Hematopoietic multipotent progenitor cell treated with erythropoietin and hydrocortisone succinate and interleukin-3 and kit ligand, for 15 days (in vitro differentiated cells): Measurements from ENCODE around the gene STK31.
"Not testable (repeated sequence)": the region's sequence is repeated elsewhere in the genome, so short reads cannot be mapped to it uniquely, and the experiment has no call there.

ENCODE experiments used
- DNase-seq: peaks from one replicate; pipeline ENCODE4 v3.0.0-alpha.2; 2015; ENCODE audit warnings: low spot score

The STK31 gene, protein sequence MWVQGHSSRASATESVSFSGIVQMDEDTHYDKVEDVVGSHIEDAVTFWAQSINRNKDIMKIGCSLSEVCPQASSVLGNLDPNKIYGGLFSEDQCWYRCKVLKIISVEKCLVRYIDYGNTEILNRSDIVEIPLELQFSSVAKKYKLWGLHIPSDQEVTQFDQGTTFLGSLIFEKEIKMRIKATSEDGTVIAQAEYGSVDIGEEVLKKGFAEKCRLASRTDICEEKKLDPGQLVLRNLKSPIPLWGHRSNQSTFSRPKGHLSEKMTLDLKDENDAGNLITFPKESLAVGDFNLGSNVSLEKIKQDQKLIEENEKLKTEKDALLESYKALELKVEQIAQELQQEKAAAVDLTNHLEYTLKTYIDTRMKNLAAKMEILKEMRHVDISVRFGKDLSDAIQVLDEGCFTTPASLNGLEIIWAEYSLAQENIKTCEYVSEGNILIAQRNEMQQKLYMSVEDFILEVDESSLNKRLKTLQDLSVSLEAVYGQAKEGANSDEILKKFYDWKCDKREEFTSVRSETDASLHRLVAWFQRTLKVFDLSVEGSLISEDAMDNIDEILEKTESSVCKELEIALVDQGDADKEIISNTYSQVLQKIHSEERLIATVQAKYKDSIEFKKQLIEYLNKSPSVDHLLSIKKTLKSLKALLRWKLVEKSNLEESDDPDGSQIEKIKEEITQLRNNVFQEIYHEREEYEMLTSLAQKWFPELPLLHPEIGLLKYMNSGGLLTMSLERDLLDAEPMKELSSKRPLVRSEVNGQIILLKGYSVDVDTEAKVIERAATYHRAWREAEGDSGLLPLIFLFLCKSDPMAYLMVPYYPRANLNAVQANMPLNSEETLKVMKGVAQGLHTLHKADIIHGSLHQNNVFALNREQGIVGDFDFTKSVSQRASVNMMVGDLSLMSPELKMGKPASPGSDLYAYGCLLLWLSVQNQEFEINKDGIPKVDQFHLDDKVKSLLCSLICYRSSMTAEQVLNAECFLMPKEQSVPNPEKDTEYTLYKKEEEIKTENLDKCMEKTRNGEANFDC

DNA sequence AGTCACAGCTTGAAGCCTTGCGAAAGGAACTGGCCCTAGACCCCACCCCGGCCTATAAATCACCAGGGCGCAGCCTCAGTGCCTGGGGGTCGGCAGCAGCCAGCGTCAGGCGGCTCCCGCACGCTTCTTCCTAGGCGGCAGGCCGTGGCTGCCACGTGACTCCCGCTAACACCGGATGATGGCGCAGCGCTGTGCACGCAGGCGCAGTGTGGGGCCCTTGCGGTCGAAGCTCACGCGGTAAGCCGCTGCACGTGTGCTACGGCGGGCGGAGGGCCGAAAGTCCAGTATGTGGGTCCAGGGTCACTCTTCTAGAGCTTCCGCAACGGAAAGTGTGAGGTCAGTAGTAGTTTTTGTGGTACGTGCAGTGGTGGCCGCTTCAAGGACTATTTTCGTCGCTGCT, at the start of gene STK31:
Gene STK31 (plus strand): TSS at position 220 of the 400 bp plus-strand sequence. CDS start 67 bp downstream, at position 287.
- DNase-seq, result no peak

DNA sequence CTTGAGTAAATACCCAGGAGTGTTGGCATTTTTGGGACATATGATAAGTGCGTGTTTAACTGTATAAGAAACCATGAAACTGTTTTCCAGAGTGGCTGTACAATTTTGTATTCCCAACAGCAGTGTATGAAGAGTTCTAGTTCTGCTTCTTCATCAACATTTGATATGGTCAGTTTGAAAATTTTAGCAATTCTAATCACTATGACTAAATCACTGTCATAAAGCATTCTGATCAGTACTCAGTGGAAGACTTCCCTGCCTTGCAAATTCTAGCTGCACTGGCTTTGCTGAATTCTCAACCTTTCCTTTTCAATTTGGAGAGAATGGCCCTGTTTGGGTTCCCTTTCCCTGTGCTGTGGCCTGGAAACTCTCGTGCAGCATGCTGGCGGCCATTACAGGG, 48.6 kb upstream of the STK31 start:
- DNase-seq, result no peak

DNA sequence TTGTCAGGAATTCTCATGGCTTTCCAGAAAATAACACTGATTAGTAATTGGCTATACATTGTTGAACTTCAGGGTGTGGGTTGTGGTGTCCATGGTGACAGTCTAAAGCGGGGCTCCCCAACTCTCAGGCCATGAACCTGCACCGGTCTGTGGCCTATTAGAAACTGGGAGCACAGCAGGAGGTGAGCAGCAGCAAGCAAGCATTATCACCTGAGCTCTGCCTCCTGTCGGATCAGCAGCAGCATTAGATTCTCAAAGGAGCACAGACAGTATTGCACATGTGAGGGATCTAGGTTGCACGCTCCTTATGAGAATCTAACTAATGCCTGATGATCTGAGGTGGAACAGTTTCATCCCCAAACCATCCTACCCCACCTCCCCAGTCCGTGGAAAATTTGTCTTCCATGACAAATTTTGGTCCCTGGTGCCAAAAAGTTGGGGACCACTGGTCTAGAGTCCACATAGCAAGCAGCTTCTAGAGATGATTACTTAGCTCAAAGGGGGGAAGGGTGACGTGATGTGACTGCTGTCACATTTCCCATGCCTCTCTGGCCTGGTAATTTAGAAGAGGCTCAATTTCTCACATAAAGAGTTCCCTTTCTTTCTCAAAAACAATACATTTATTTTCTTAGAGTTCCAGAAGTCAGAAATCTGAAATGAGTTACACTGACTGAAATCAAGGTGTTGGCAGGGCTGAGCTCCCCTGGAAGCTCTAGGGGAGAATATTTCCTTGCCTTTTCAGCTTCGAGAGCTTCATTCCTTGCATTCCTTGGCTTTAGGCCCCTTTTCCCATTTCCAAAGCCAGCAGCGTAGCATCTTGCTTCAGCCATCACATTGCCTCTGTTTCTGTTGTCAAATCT, 47.7 kb upstream of the STK31 start:
- no peak for DNase-seq

DNA sequence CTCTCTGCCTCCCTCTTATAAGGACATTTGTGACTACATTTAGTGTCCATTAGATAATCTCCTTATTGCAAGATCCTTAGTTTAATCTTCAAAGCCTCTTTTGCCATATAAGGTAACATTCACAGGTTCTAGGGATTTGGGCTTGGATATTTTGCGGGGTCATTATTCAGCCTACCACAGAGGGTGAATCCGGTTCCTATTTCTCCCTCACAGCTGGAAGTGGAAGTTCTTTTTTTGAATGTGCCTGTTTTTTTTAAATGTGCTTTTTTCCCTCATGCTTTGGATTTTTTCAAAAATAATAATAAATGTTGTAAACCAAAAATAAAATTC, 47.1 kb upstream of the STK31 start:
- no peak for DNase-seq

DNA sequence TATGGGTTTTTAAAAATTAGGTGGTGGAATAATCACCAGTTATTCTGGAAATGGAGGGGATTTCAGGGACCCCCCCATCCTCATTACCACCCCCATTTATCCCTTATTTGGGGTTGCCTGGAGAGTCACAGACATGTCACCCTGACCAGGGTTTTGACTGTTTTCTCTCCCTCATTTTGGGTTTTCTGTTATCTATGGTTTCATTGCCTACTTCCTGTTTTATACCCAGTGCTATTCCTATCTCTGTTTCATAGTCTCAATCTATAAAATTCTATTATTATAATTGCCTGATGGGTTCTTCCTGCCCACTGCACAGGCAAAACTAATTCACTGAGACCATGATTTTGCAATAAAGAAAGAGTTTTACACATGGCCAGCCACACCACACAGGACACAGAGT, 45.9 kb upstream of the STK31 start:
- DNase-seq, result no peak

DNA sequence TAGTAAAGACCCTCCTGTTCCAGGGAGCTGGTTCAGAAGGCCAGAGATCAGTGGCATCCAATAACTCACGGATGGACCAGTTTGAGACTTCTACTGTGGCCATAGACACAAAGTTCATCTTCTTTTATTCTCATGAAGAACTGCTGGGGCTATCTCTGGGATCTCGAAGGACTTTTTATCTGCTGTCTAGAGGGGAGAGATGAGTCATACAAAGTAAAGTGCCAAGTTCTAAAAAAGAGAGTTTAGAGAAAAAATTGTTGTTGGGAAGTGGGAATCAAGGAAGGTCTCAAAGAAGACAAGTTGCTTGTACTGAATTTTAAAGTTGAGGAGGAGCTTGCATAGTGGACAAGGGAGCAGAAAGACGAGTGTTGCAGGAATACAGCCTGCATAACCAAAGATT, 38.0 kb upstream of the STK31 start:
- no peak for DNase-seq

DNA sequence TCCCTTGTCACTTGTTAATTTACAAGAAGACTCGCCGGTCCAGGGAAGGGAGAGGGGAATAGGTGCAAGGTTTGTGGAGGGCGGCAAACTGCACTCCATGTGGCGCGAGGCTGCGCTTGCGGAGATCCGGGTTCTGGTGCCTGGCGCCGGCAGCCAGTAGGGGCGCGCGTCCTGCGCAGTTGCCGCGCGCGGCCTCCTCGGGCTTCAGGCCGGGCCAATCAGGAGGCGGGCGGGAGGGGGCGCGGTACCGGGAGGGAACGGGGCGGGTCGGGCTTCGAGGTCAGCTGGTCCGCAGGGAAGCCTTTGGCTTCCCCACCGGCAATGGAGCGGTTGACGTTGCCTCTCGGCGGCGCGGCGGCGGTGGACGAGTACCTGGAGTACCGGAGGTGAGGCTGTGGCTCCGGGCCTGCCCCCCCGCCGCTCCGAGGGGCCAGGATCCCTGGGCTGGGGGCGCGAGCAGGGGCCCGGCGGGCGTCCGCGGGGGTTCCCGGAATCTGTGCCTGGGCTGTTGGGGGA, 30.1 kb upstream of the STK31 start, which contains the start of gene FAM221A:
Gene FAM221A (plus strand): TSS at position 302 of the 516 bp plus-strand sequence. CDS start 20 bp downstream, at position 322.
- DNase-seq, result peak; percentile 39

DNA sequence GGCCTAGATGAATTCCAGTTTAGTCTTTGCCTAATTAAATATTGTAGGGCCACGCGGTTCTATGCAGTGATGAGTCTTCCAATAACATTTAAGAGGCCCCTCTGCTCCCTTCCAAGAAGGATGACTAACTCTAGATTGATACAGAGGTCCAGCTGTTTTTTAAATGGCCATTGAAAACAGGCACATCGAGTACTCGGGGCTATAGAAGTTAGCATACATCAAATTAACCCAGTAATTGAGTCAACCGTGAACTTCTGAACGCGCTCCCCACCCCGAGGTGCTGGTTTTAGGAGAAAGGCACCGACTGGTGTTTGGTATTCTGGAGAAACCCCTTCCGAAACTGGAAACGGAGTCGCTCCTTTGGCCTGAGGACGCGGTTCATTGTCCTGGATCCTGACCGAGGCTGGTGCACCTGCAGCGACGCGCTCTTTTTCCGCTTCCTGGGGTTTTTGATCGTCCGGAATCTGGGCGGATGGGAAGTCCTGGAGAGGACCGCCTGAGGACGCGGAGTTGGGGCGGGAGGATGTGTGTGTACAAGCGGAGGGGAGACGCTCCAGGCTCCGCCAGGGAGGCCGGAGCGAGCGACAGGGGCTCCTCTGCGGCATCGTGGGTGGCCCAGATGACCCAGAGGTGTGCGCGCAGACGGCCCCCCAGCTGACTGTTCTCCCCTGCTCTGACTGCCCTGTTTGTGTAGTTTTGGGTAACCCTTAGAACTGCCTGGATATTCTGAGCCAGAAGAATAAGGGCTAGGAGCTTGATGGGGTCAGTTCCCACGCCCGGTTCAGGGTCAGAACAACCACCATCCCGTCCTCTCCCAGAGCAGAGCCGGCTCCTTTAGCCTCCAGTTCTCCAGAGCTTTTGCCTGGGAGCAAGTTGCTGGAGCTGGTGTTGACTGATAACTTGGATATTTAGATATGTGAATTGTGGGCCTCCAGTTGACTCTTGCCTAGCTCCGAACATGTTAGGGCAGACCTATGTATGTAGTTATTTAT, 29.3 kb upstream of the STK31 start:
- DNase-seq, result no peak

DNA sequence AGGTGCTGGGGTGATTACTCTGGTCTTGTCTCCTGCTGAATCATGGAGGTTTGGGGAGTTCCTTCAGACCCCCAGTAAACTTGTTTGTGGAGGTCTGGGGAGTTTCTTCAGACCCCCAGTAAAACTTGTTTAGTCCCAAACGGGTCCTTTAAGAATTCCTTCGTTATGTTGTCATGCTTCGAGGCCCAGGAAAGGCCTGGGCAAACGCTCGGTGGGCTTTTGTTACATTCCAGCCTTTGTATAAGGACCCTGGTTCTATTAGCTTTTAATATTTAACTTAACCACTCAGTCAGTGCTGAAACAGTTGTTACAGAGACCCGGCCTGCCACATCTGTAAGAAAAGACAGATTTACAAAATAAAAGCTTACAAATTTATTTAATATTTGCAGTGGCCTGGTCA, 26.0 kb upstream of the STK31 start:
- not testable (repeated sequence) for DNase-seq

DNA sequence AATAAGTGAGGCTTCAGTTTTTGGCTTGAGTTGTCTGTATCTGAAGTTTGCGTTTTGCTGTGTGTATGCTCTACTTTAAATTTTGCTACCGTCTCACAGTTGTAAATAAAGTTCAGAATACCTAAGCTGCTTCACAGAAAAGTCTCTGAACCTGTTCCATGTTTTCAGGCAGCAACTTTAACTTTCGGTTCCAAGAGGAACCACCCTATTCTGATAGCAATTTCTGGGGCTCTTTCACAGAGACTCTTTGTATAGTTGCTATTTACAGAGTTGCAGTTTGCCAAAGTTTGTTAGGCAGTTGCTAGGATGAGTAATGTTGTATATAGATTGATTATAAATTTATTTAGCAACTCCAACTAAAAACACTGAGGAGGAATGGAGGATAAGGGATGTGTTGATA, 24.3 kb upstream of the STK31 start:
- no peak for DNase-seq

DNA sequence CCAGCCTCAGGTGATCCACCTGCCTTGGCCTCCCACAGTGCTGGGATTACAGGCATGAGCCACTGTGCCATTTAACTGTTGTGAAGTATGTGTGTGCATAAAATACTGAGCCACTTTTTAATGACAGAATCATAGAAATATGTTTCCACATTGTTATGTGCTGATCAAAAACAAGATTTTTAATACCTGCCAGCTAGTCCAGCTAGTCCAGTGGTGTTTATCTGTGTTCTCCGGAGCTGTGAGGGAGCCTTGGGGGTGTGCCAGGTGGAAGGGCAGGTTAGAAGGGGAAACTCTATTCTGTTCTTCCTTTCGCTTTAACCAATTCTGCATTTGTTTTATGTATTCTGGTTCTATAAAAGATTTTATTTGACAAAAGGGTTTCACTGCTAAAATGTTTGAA, 23.0 kb upstream of the STK31 start:
- DNase-seq, result no peak

DNA sequence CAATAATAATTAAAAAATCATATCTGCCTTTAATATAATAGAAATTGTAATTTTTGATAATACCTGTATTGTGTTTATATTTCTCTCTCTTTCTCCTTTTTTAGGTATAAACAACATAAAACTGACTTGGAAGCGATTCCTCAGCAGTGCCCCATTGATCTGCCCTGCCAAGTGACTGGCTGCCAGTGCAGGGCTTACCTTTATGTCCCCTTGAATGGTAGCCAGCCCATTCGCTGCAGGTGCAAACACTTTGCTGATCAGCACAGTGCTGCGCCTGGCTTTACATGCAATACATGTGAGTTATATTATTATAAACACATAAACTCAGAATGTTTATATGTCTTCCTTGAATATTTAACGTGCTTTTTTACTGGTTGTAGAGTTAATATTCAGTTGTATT, 20.9 kb upstream of the STK31 start:
- no peak for DNase-seq

DNA sequence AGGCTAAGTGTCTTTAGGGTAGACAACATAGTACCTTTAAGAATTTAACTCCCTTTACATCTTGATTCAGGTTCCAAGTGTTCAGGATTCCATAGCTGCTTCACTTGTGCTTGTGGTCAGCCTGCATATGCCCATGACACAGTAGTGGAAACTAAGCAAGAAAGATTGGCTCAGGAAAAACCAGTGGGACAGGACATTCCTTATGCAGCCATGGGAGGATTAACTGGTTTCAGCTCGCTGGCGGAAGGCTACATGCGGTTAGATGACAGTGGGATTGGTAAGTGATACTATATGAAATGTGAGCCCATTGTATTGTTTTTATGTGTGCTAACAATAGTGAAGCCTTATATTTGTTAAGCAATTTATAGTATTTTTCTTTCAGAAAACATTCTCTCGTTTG, 18.7 kb upstream of the STK31 start:
- DNase-seq, result no peak

DNA sequence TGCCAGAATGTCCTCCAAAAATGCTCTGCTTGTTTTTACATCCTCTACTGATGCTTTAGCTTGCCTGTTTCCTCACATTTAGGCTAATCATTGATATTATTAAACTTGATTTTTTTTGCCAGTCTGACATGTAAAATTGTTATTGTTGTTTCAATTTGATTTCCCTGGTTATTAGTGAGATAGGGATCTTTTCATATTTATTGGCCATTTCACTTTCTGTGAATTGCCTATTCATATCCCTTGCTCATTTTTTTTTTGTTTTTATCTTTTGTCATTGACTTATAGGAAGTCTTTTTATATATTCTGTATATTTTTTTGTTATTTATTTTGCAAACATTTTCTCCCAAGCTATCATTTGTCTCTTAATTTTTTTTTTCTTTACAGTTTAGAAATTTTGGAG, 16.8 kb upstream of the STK31 start:
- no peak for DNase-seq

DNA sequence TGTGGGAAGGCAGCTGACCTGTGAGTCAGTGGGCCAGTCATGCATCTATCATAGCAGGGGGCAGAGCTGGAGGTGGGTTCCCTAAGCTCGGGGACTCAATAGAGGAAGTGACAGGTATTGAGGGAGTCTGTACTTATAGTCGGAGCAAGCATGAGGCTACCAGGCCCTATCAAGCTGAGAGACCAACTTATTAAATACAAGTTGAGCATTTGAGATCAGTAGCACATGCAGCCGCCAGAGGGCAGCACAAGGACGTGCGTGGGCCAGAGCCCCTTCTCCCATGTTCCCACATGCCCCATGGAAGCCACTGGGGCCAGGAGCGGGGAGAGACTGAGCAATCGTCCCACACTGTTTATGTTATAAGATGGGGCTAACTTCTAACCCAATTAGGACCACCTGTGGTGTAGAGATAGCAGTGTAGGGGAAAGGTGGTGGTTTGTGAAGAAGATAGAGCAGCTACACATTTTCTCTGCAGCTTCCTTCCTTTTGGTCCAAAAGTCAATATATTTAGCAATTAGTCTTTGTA, 13.0 kb upstream of the STK31 start:
- DNase-seq, result peak; percentile 60

DNA sequence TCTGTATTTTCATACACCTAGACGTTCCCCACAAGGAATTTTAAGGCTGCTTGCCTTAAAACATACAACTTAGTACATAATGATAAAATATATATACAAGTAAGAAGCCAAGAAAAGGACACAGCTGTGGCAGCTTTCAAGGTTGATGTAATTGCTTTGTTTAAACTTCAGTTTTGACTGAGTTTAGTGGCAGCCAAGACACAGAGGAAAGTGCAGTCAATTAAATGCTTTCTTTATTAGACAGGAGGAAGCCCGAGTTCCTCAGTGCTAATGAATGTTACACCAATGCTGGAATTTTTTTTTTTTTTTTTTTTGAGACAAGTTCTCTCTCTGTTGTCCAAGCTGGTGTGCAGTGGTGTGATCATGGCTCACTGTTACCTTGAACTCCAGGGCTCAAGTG, 11.2 kb upstream of the STK31 start:
- DNase-seq, result no peak

DNA sequence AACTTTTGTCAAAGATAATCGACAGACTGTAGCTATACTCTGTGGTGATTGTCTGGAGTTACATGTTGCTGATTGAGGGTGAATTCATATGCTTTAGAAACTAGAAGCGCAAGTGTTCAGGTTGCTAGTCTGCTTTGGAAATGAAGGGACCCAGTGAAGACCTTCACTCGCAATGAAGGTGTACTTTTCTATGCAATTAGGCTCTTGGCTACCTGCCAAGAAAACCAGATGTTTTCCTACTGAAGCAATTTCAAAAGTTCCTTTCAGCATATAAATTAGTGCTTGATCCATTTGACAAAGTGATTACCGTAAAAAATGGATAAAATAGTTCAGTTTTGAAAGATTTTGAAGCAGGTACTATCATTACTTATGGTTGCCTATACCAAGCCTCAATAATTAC, 10.0 kb upstream of the STK31 start:
- DNase-seq, result no peak

DNA sequence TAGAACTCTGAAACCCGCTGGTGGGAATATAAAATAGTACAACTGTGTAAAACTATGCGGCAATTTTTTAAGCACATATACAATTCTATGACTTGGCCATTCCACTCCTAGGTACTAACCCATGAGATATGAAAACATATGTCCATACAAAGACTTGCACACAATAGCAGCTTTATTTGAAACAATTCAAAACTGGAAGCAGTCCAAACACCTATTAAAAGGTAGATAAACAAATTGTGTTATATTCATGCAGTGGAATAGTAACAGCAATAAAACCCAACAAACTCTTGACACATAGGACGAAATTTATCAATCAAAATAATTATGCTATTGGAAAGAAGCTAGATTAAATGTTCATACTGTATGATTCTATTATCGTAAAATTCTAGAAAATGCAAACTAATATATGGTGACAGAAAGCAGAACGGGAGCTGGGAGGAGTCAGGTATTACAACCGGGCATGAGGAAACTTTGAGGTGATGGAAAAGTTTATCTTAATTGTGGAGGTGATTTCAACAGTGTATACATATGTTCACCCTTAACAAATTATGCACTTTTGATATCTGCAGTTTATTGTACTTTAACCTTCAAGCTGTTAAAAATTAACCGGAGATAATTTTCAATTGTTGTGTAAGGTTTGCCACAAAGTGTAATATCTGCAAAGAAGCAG, 803 bp upstream of the STK31 start:
- no peak for DNase-seq

DNA sequence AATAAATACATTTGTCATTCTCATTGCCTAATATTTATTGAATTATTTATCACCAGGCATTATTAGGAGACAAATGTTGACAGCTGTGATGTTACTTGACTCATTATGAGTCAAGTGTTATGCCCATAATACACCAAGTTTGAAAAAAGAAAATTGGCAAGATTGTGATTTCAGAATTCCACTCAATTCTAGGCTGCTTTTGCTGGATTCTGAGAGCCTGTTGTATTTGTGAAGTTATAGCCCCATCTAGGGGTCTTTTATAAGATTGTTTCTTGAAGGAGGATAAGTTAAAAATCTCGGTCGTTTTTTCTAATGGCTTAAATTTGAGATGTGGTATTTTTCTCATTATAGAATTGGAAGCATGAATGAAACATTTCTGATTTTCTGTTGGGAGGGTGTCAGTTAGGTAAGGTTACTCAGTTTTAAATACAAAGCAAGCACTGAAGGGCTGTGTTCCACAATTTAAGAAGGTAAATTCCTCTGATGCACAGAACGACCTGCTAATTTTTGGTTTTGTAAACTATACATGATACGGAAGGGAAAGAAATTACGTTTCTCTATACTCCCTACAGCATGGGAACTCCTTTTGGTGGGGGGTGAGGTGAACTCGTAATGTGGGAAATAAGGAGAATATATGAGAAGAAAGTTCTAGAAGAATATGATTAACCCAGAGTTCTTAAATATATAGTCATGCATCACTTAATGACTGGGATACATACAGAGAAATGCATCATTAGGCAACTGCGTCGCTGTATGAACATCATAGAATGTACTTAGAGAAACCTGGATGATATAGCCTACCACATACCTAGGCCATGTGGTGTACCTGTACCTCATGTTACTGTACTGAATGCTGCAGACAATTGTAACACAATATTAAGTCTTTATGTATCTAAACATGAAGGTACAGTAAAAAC, 2.6 kb downstream of the STK31 start:
- DNase-seq, result peak; percentile 43
